PC-3 (cell line): ENCODE results near the gene C7orf57. TPM values are rescaled to one million over a fixed set of nuclear protein-coding genes. Genes with fewer than 3 reads are reported as not detected.
A peak's percentile ranks its signal among the peaks of the same experiment; 100 is the strongest.

ENCODE experiments used
- ATAC-seq: fragments of 200-7000 bp; cut with Tn5 transposase; 2 replicates; pipeline ENCODE4 v1.9.1; 2020; ENCODE audit warnings: mild to moderate bottlenecking, moderate library complexity
- BruUV-seq: library from RNA; stranded (reverse); fragments of 400-500 nt; replicated peaks from 2 replicates; lab custom pipeline; 2021; lab: Mats Ljungman, UMichigan
- CTCF ChIA-PET: fragments of 300-600 bp; sonication (Branson Sonifier 250); formaldehyde crosslinking; loops from one replicate; lab custom pipeline; 2022; ENCODE audit warnings: antibody characterized with exemption; lab: Charles Lee
- POLR2A ChIA-PET: fragments of 300-600 bp; sonication (Branson Sonifier 250); formaldehyde crosslinking; loops from one replicate; lab custom pipeline; 2022; ENCODE audit warnings: antibody characterized with exemption; ENCODE audit not compliant: unreplicated experiment; lab: Charles Lee
- DNase-seq: peaks from one replicate; pipeline ENCODE4 v3.0.0-alpha.2; 2015
- H2AFZ ChIP-seq: fragments of 300-600 bp; sonication (generic); 2 replicates; pipeline ENCODE4 v1.6.0; 2016; ENCODE audit warnings: antibody characterized with exemption, low read length
- H3F3A ChIP-seq: fragments of 300-600 bp; sonication (generic); one replicate; pipeline ENCODE4 v1.6.0; 2017; ENCODE audit warnings: antibody characterized with exemption, low read length, control low read depth, mild to moderate bottlenecking; ENCODE audit not compliant: unreplicated experiment
- H3K27ac ChIP-seq: fragments of 300-600 bp; sonication (generic); 2 replicates; pipeline ENCODE4 v1.5.1; 2016; ENCODE audit warnings: mild to moderate bottlenecking, low read length
- H3K27me3 ChIP-seq: fragments of 300-600 bp; sonication (generic); 2 replicates; pipeline ENCODE4 v1.6.1; 2016; ENCODE audit warnings: low read length, mixed read lengths
- H3K36me3 ChIP-seq: fragments of 300-600 bp; sonication (generic); 2 replicates; pipeline ENCODE4 v1.6.1; 2016; ENCODE audit warnings: low read depth, mixed run types, low read length, mixed read lengths
- H3K4me1 ChIP-seq: fragments of 300-600 bp; sonication (generic); 2 replicates; pipeline ENCODE4 v1.5.1; 2016; ENCODE audit warnings: low read length; ENCODE audit not compliant: insufficient read depth
- H3K4me2 ChIP-seq: fragments of 300-600 bp; sonication (generic); 2 replicates; pipeline ENCODE4 v1.6.0; 2016; ENCODE audit warnings: low read length
- H3K4me3 ChIP-seq: fragments of 300-600 bp; sonication (generic); 2 replicates; pipeline ENCODE4 v1.5.1; 2016; ENCODE audit warnings: mild to moderate bottlenecking, low read length, mixed read lengths
- H3K79me2 ChIP-seq: fragments of 300-600 bp; sonication (generic); 2 replicates; pipeline ENCODE4 v1.6.1; 2017; ENCODE audit warnings: low read length, mixed read lengths
- H3K9ac ChIP-seq: fragments of 300-600 bp; sonication (generic); 2 replicates; pipeline ENCODE4 v1.6.0; 2016; ENCODE audit warnings: mild to moderate bottlenecking, low read length
- H3K9me2 ChIP-seq: fragments of 300-600 bp; sonication (generic); replicated peaks from 2 replicates; pipeline ENCODE4 v1.6.1; 2016; ENCODE audit warnings: mixed run types, low read length, mixed read lengths
- H3K9me3 ChIP-seq: fragments of 300-600 bp; sonication (generic); 2 replicates; pipeline ENCODE4 v1.6.1; 2016; ENCODE audit warnings: low read length, mixed read lengths
- H4K20me1 ChIP-seq: fragments of 300-600 bp; sonication (generic); 2 replicates; pipeline ENCODE4 v1.6.1; 2016; ENCODE audit warnings: low read length, mixed read lengths
- CTCF ChIP-seq: fragments of 300-600 bp; sonication (generic); conservative IDR thresholded peaks from 2 replicates; pipeline ENCODE4 v1.5.1; 2017; ENCODE audit warnings: antibody characterized with exemption, low read depth, mild to moderate bottlenecking, low read length
- EZH2 ChIP-seq: fragments of 300-600 bp; sonication (generic); IDR thresholded peaks from one replicate; pipeline ENCODE4 v1.6.1; 2017; ENCODE audit warnings: antibody characterized with exemption, mild to moderate bottlenecking, low read length; ENCODE audit not compliant: unreplicated experiment
- EZH2phosphoT487 ChIP-seq: fragments of 300-600 bp; sonication (generic); IDR thresholded peaks from 2 replicates; pipeline ENCODE4 v1.6.1; 2018; ENCODE audit warnings: mild to moderate bottlenecking, antibody characterized with exemption, low read length, borderline replicate concordance
- intact Hi-C: fragments of 100-400 bp; cut with micrococcal nuclease; formaldehyde crosslinking; loops from 2 replicates; pipeline ENCODE4 v1.9.0; 2023
- total RNA-seq: library from RNA; depleted of rRNA; stranded (reverse); fragments of >200 nt; gene quantifications from 2 replicates; pipeline ENCODE4 v1.2.3, GENCODE V29; 2014

C7orf57 gene
- total RNA-seq, 1 experiment from 2014 or later, result 0.15 TPM

DNA sequence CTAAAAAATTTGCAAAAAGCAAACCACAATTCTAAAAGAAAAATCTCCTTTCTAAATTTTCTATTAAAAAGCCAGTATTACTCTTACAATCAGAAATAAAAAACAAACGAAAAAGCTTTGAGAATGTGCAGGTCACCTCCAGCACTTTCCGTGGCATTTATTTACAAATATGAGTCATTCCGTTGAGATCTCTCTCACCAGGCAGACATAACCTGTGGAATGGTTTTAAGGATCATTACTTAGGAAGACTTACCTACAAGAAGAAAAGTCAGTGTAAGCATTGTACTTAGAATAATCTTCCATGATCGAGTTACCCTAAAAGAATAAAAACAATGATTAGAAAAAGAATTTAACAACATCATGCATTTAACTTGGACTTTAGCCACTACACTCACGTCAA, 9.7 kb upstream of the C7orf57 start:
- no TSS peak for BruUV-seq
- DNase-seq, result peak; percentile 67
- Histone ChIP-seq H4K20me1 (no peaks in the 10 kb centered on the region), H3F3A (no peaks in the 10 kb centered on the region), H3K79me2 (no peaks in the 10 kb centered on the region), H3K27ac (no peak overlapping the region), H3K36me3 (no peaks in the 10 kb centered on the region), H3K4me1 (peaks cover 11% of the 10 kb centered on the region), H3K9me2 (no peaks in the 10 kb centered on the region), H2AFZ (no peak overlapping the region), H3K4me3 (no peak overlapping the region), H3K9me3 (no peaks in the 10 kb centered on the region), H3K27me3 (no peaks in the 10 kb centered on the region), H3K4me2 (peak overlapping the region; percentile 40), H3K9ac (no peak overlapping the region)
- no peak for TF ChIP-seq EZH2phosphoT487
- TF ChIP-seq EZH2, result no peak
- no peak for TF ChIP-seq CTCF
- ATAC-seq, result peak; percentile 99
- POLR2A ChIA-PET, result no interaction called here
- intact Hi-C loops, result no loop called here
- CTCF ChIA-PET, result no interaction called here

- H3K4me3 ChIP-seq, result no peak within 1 kb of the TSS
- H3K4me1 ChIP-seq, result peaks cover 11% of the 10 kb centered on the region
- no peak within 1 kb of the TSS for H3K4me2 ChIP-seq
- ChIA-PET POLR2A (no interaction called here), CTCF (no interaction called here)
- no peaks in the 10 kb centered on the region for H3K36me3 ChIP-seq
- H2AFZ ChIP-seq, result no peak within 1 kb of the TSS
- H3F3A ChIP-seq, result no peaks in the 10 kb centered on the region
- no peaks in the 10 kb centered on the region for H3K9me3 ChIP-seq
- no peaks in the 10 kb centered on the region for H4K20me1 ChIP-seq
- no TSS peak for BruUV-seq
- no peak within 1 kb of the TSS for H3K27ac ChIP-seq
- H3K9ac ChIP-seq, result no peak within 1 kb of the TSS
- H3K9me2 ChIP-seq, result no peaks in the 10 kb centered on the region
- H3K27me3 ChIP-seq, result no peaks in the 10 kb centered on the region
- no peaks in the 10 kb centered on the region for H3K79me2 ChIP-seq
- intact Hi-C loops, result no loop called here
- DNase-seq, result no peak
- TF ChIP-seq EZH2, result no peak
- TF ChIP-seq CTCF, result no peak
- TF ChIP-seq EZH2phosphoT487, result no peak
- ATAC-seq, result no peak
Observed at GRCh38 chr7:48028938-48029337, 6.4 kb upstream of the C7orf57 start, which contains the start of gene SUN3. Gene SUN3, minus strand, starts transcription at chr7:48029107. Its CDS starts 169 bp downstream, at chr7:48028938.

- H3K36me3 ChIP-seq, result no peaks in the 10 kb centered on the region
- H3F3A ChIP-seq, result no peaks in the 10 kb centered on the region
- ATAC-seq (no peak), DNase-seq (no peak)
- H3K4me3 ChIP-seq, result no peak overlapping the region
- H3K9ac ChIP-seq, result no peak overlapping the region
- H3K9me3 ChIP-seq, result no peaks in the 10 kb centered on the region
- H3K4me2 ChIP-seq, result no peak overlapping the region
- ChIA-PET POLR2A (no interaction called here), CTCF (no interaction called here)
- peaks cover 7% of the 10 kb centered on the region for H3K4me1 ChIP-seq
- H3K79me2 ChIP-seq, result no peaks in the 10 kb centered on the region
- H3K9me2 ChIP-seq, result no peaks in the 10 kb centered on the region
- intact Hi-C loops, result no loop called here
- H3K27ac ChIP-seq, result no peak overlapping the region
- no peaks in the 10 kb centered on the region for H3K27me3 ChIP-seq
- TF ChIP-seq EZH2 (no peak), EZH2phosphoT487 (no peak), CTCF (no peak)
- no peaks in the 10 kb centered on the region for H4K20me1 ChIP-seq
- no TSS peak for BruUV-seq
- no peak overlapping the region for H2AFZ ChIP-seq
Observed at GRCh38 chr7:48031111-48031510, 4.2 kb upstream of the C7orf57 start.
